Measurements from ENCODE around the gene RPS15. TPM values are rescaled to one million over a fixed set of nuclear protein-coding genes. Genes with fewer than 3 reads are reported as not detected.

RPS15 gene
- total and polyA plus RNA-seq, 9 of the 15 experiments (the other 6 are each of a cell fraction or from before 2014, with no cell fraction given): 605 to 2,791 (median 957) TPM

DNA sequence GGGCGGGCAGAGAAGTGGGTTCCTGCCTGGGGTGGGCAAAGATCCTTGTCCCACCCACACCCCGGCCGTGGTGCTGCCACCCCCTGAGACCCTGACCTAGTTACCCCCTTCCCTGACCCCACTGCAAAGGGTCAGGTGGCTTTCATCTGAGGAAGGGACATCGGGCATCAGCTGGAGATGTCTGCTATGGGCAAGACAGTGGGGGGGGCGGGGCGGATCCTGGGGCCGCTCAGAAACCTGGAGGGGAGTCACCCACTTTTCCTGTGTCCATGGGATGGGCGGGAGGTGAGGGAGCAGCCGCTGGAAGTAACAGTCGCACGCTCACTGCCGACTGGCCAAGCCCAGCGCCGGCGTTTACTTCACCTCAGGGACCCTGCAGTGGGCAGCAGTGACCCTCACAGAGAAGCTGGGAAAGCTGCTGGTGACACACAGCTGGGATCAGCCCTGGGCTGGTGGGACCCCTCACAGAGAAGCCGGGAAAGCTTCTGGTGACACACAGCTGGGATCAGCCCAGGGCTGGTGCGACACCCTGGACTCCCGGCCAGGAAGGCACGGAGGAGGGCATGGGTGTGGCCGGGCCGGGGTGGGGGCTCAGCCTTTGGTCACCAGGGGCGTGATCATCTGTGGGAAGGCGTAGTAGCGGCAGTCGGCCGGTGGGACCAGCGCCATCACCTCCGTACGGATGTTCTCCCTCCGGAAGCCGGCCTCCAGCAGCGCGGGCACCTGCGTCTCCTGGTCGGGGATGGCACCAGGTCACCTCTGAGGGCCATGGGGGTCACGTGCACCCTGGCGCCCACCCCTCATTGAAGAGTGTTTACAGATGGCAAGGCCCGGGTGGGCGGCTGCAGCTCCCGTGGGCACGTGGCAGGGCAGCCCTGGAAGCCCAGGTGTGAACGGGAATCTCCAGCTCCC is 41.2 kb upstream of the RPS15 start (continued):
- TF ChIP-seq HMGN3 (IDR thresholded peaks at IDR 0.05; ENCODE audit: borderline replicate concordance, extremely low read depth, insufficient read length, low read depth, low read length) (peak; percentile 9), SIRT6 (IDR thresholded peaks at IDR 0.05; ENCODE audit: low read depth, low read length) (peak; percentile 3), ZNF23 (CRISPR knock-in tag; IDR thresholded peaks at IDR 0.05) (peak; percentile 89), PCBP2 (IDR thresholded peaks at IDR 0.05; ENCODE audit: low read depth, low read length, poor library complexity, severe bottlenecking) (no peak), RBM22 (IDR thresholded peaks at IDR 0.05; ENCODE audit: low read depth, low read length, poor library complexity, severe bottlenecking) (peak; percentile 37), GATAD2A (IDR thresholded peaks at IDR 0.05) (no peak), HDAC1 (IDR thresholded peaks at IDR 0.05) (no peak), KAT7 (CRISPR knock-in tag; IDR thresholded peaks at IDR 0.05; ENCODE audit: borderline replicate concordance) (no peak), ZNF507 (tag; conservative IDR thresholded peaks at IDR 0.05) (no peak), CHD1 (IDR thresholded peaks at IDR 0.05; ENCODE audit: low read length) (no peak), GMEB1 (CRISPR knock-in tag; IDR thresholded peaks at IDR 0.05) (no peak), POLR2A (conservative IDR thresholded peaks at IDR 0.05) (no peak), HDAC3 (IDR thresholded peaks at IDR 0.05; ENCODE audit: borderline replicate concordance, partially characterized antibody) (no peak), SRSF3 (IDR thresholded peaks at IDR 0.05; ENCODE audit: insufficient read depth, low read length) (no peak)
- TF ChIP-seq, protein P1, sequence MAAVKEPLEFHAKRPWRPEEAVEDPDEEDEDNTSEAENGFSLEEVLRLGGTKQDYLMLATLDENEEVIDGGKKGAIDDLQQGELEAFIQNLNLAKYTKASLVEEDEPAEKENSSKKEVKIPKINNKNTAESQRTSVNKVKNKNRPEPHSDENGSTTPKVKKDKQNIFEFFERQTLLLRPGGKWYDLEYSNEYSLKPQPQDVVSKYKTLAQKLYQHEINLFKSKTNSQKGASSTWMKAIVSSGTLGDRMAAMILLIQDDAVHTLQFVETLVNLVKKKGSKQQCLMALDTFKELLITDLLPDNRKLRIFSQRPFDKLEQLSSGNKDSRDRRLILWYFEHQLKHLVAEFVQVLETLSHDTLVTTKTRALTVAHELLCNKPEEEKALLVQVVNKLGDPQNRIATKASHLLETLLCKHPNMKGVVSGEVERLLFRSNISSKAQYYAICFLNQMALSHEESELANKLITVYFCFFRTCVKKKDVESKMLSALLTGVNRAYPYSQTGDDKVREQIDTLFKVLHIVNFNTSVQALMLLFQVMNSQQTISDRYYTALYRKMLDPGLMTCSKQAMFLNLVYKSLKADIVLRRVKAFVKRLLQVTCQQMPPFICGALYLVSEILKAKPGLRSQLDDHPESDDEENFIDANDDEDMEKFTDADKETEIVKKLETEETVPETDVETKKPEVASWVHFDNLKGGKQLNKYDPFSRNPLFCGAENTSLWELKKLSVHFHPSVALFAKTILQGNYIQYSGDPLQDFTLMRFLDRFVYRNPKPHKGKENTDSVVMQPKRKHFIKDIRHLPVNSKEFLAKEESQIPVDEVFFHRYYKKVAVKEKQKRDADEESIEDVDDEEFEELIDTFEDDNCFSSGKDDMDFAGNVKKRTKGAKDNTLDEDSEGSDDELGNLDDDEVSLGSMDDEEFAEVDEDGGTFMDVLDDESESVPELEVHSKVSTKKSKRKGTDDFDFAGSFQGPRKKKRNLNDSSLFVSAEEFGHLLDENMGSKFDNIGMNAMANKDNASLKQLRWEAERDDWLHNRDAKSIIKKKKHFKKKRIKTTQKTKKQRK (IDR thresholded peaks at IDR 0.05; ENCODE audit: borderline replicate concordance, low read depth, low read length): no peak
- TF ChIP-seq, protein P2, sequence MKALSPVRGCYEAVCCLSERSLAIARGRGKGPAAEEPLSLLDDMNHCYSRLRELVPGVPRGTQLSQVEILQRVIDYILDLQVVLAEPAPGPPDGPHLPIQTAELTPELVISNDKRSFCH (CRISPR knock-in tag; IDR thresholded peaks at IDR 0.05): no peak
- TF ChIP-seq, protein P2 (tag; IDR thresholded peaks at IDR 0.05): no peak
- TF ChIP-seq, protein P3, sequence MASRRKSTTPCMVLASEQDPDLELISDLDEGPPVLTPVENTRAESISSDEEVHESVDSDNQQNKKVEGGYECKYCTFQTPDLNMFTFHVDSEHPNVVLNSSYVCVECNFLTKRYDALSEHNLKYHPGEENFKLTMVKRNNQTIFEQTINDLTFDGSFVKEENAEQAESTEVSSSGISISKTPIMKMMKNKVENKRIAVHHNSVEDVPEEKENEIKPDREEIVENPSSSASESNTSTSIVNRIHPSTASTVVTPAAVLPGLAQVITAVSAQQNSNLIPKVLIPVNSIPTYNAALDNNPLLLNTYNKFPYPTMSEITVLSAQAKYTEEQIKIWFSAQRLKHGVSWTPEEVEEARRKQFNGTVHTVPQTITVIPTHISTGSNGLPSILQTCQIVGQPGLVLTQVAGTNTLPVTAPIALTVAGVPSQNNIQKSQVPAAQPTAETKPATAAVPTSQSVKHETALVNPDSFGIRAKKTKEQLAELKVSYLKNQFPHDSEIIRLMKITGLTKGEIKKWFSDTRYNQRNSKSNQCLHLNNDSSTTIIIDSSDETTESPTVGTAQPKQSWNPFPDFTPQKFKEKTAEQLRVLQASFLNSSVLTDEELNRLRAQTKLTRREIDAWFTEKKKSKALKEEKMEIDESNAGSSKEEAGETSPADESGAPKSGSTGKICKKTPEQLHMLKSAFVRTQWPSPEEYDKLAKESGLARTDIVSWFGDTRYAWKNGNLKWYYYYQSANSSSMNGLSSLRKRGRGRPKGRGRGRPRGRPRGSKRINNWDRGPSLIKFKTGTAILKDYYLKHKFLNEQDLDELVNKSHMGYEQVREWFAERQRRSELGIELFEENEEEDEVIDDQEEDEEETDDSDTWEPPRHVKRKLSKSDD (conservative IDR thresholded peaks at IDR 0.05; ENCODE audit: low read length): no peak

Data from K562 (cell line).